HEK293 (cell line): ENCODE measurements around the gene JPH3.

Experiments used
- CTCF ChIA-PET: fragments of 350-600 bp; formaldehyde crosslinking; extraction: SDS; loops from one replicate; lab custom pipeline; 2021; ENCODE audit warnings: antibody characterized with exemption; lab: Yijun Ruan, JAX
- POLR2A ChIA-PET: fragments of 300-600 bp; formaldehyde crosslinking; extraction: SDS; loops from one replicate; lab custom pipeline; 2020; ENCODE audit warnings: antibody characterized with exemption, inconsistent platforms; lab: Yijun Ruan, JAX
- H3K27ac ChIP-seq: fragments of 200-500 bp; sonication (Bioruptor generic); 2 replicates; pipeline ENCODE4 v1.5.1; 2014; ENCODE audit warnings: low read depth, low read length, control low read depth, inconsistent platforms; ENCODE audit errors: extremely low read depth
- H3K36me3 ChIP-seq, 2 experiments: fragments of 200-500 bp in 1 of 2; sonication (Bioruptor generic) in 1 of 2; 1 replicate in 1 of 2; 2 replicates in 1 of 2; pipeline ENCODE4 v1.5.1; 2014 to 2017; ENCODE audit warnings: inconsistent platforms in 2 of 2, low read length in 2 of 2; ENCODE audit not compliant: control insufficient read depth in 2 of 2, insufficient read depth in 1 of 2
- H3K4me1 ChIP-seq: fragments of 200-500 bp; sonication (Bioruptor generic); 2 replicates; pipeline ENCODE4 v1.5.1; 2014; ENCODE audit warnings: mild to moderate bottlenecking, low read length, inconsistent platforms; ENCODE audit not compliant: control insufficient read depth, insufficient read depth
- H3K4me3 ChIP-seq: 2 replicates; pipeline ENCODE4 v1.5.1; 2011; ENCODE audit warnings: low read depth, mild to moderate bottlenecking, control low read depth, low read length, moderate library complexity
- H3K9me3 ChIP-seq: fragments of 200-500 bp; sonication (Bioruptor generic); 2 replicates; pipeline ENCODE4 v1.5.1; 2014; ENCODE audit warnings: low read depth, low read length, inconsistent platforms; ENCODE audit not compliant: control insufficient read depth, insufficient read depth
- ATF2 ChIP-seq: fragments of 450-650 bp; formaldehyde crosslinking; IDR thresholded peaks from 2 replicates; pipeline ENCODE4 v1.5.1; 2016; ENCODE audit warnings: missing biosample characterization, missing genetic modification characterization, low read depth
- IKZF3 ChIP-seq: fragments of 450-650 bp; IDR thresholded peaks from 2 replicates; pipeline ENCODE4 v1.5.0; 2018; ENCODE audit warnings: missing biosample characterization, mild to moderate bottlenecking, missing genetic modification characterization, moderate library complexity
- PRDM1 ChIP-seq: fragments of 450-650 bp; formaldehyde crosslinking; IDR thresholded peaks from 2 replicates; pipeline ENCODE4; 2016; ENCODE audit warnings: missing biosample characterization, missing genetic modification characterization
- YY1 ChIP-seq: fragments of 450-650 bp; formaldehyde crosslinking; IDR thresholded peaks from 2 replicates; pipeline ENCODE4 v1.5.1; 2018; ENCODE audit warnings: missing biosample characterization, missing genetic modification characterization
- ZBTB21 ChIP-seq: fragments of 450-650 bp; formaldehyde crosslinking; IDR thresholded peaks from 2 replicates; pipeline ENCODE4 v1.5.1; 2017; ENCODE audit warnings: missing biosample characterization, missing genetic modification characterization
- ZBTB7A ChIP-seq: fragments of 450-650 bp; formaldehyde crosslinking; IDR thresholded peaks from 2 replicates; pipeline ENCODE4 v1.5.1; 2016; ENCODE audit warnings: low read depth, missing biosample characterization, missing genetic modification characterization
- ZNF169 ChIP-seq: fragments of 450-650 bp; formaldehyde crosslinking; IDR thresholded peaks from 2 replicates; pipeline ENCODE4 v1.5.1; 2016; ENCODE audit warnings: missing biosample characterization, missing genetic modification characterization
- ZNF184 ChIP-seq: fragments of 450-650 bp; IDR thresholded peaks from 2 replicates; pipeline ENCODE4 v1.5.1; 2018; ENCODE audit warnings: missing biosample characterization, mild to moderate bottlenecking, missing genetic modification characterization
- ZNF221 ChIP-seq: fragments of 450-650 bp; formaldehyde crosslinking; IDR thresholded peaks from 2 replicates; pipeline ENCODE4 v1.5.1; 2017; ENCODE audit warnings: missing biosample characterization, missing genetic modification characterization, borderline replicate concordance
- ZNF26 ChIP-seq: fragments of 450-650 bp; formaldehyde crosslinking; IDR thresholded peaks from 2 replicates; pipeline ENCODE4 v1.5.1; 2016; ENCODE audit warnings: missing biosample characterization, missing genetic modification characterization
- ZNF266 ChIP-seq: fragments of 450-650 bp; formaldehyde crosslinking; IDR thresholded peaks from 2 replicates; pipeline ENCODE4 v1.5.1; 2016; ENCODE audit warnings: missing biosample characterization, missing genetic modification characterization, low read depth
- ZNF274 ChIP-seq, 2 experiments: fragments of 200-500 bp in 1 of 2; fragments of 450-650 bp in 1 of 2; sonication (Bioruptor generic) in 1 of 2; formaldehyde crosslinking in 1 of 2; IDR thresholded peaks; 2 replicates each; pipeline versions ENCODE4 v1.5.1 to v1.6.1; 2014 to 2016; ENCODE audit warnings: borderline replicate concordance in 1 of 2, inconsistent platforms in 1 of 2, low read length in 1 of 2, missing biosample characterization in 1 of 2, missing genetic modification characterization in 1 of 2
- ZNF302 ChIP-seq: fragments of 450-650 bp; formaldehyde crosslinking; IDR thresholded peaks from 2 replicates; pipeline ENCODE4 v1.5.1; 2016; ENCODE audit warnings: missing biosample characterization, missing genetic modification characterization, low read depth
- ZNF354C ChIP-seq: fragments of 450-650 bp; formaldehyde crosslinking; IDR thresholded peaks from 2 replicates; pipeline ENCODE4 v1.5.1; 2016; ENCODE audit warnings: missing biosample characterization, missing genetic modification characterization, low read depth, borderline replicate concordance
- ZNF37A ChIP-seq: fragments of 450-650 bp; IDR thresholded peaks from 2 replicates; pipeline ENCODE4 v1.5.1; 2018; ENCODE audit warnings: missing biosample characterization, missing genetic modification characterization
- ZNF514 ChIP-seq: fragments of 450-650 bp; formaldehyde crosslinking; IDR thresholded peaks from 2 replicates; pipeline ENCODE4 v1.5.1; 2016; ENCODE audit warnings: missing biosample characterization, missing genetic modification characterization
- ZNF555 ChIP-seq: fragments of 450-650 bp; formaldehyde crosslinking; conservative IDR thresholded peaks from 2 replicates; pipeline ENCODE4 v1.5.1; 2017; ENCODE audit warnings: missing biosample characterization, mild to moderate bottlenecking, missing genetic modification characterization, inconsistent platforms
- ZNF629 ChIP-seq: fragments of 450-650 bp; formaldehyde crosslinking; IDR thresholded peaks from 2 replicates; pipeline ENCODE4 v1.5.1; 2017; ENCODE audit warnings: missing biosample characterization, missing genetic modification characterization
- ZNF670 ChIP-seq: fragments of 450-650 bp; formaldehyde crosslinking; IDR thresholded peaks from 2 replicates; pipeline ENCODE4 v1.5.1; 2016; ENCODE audit warnings: missing biosample characterization, missing genetic modification characterization, low read depth
- ZNF704 ChIP-seq: fragments of 450-650 bp; formaldehyde crosslinking; IDR thresholded peaks from 2 replicates; pipeline ENCODE4 v1.5.1; 2016; ENCODE audit warnings: missing biosample characterization, missing genetic modification characterization
- ZNF777 ChIP-seq: fragments of 450-650 bp; formaldehyde crosslinking; IDR thresholded peaks from 2 replicates; pipeline ENCODE4 v1.5.1; 2017; ENCODE audit warnings: missing biosample characterization, missing genetic modification characterization, borderline replicate concordance
- ZNF830 ChIP-seq: fragments of 450-650 bp; IDR thresholded peaks from 2 replicates; pipeline ENCODE4 v1.5.0; 2018; ENCODE audit warnings: missing biosample characterization, missing genetic modification characterization, low read depth, mild to moderate bottlenecking, moderate library complexity
- ZNF837 ChIP-seq: fragments of 450-650 bp; formaldehyde crosslinking; IDR thresholded peaks from 2 replicates; pipeline ENCODE4 v1.5.1; 2016; ENCODE audit warnings: missing biosample characterization, missing genetic modification characterization
- ZSCAN16 ChIP-seq: fragments of 450-650 bp; formaldehyde crosslinking; IDR thresholded peaks from 2 replicates; pipeline ENCODE4 v1.5.1; 2016; ENCODE audit warnings: missing biosample characterization, missing genetic modification characterization
- ZSCAN18 ChIP-seq: fragments of 450-650 bp; formaldehyde crosslinking; IDR thresholded peaks from 2 replicates; pipeline ENCODE4 v1.5.1; 2016; ENCODE audit warnings: missing biosample characterization, missing genetic modification characterization

The JPH3 gene

GRCh38 chr16:87686697-87687096 lies 84.4 kb downstream of the JPH3 start:
- TF ChIP-seq ZNF670 (tag by site-specific recombination) (no peak), ZBTB7A (tag by site-specific recombination) (no peak), ZNF169 (tag by site-specific recombination) (no peak), ZSCAN16 (no peak), ZNF704 (tag by site-specific recombination) (no peak), ZSCAN18 (tag by site-specific recombination) (no peak), ZNF26 (tag by site-specific recombination) (no peak), ATF2 (tag by site-specific recombination) (no peak), IKZF3 (tag by site-specific recombination) (no peak), ZNF302 (tag by site-specific recombination) (no peak), YY1 (tag by site-specific recombination) (no peak), ZNF830 (tag by site-specific recombination) (no peak), ZNF354C (tag by site-specific recombination) (no peak)
- no peaks in the 10 kb centered on the region for H3K4me1 ChIP-seq
- H3K4me3 ChIP-seq: no peak overlapping the region
- no peaks in the 10 kb centered on the region for H3K36me3 ChIP-seq
- no peaks in the 10 kb centered on the region for H3K9me3 ChIP-seq
- no peak overlapping the region for H3K27ac ChIP-seq
- CTCF ChIA-PET: no interaction called here
- POLR2A ChIA-PET: no interaction called here

- Histone ChIP-seq H3K4me3 (no peak overlapping the region), H3K27ac (no peak overlapping the region), H3K4me1 (no peaks in the 10 kb centered on the region), H3K9me3 (no peaks in the 10 kb centered on the region), H3K36me3 (no peaks in the 10 kb centered on the region)
- POLR2A ChIA-PET: no interaction called here
- no peak for TF ChIP-seq ZNF555 (tag by site-specific recombination)
- TF ChIP-seq ZBTB7A (tag by site-specific recombination): no peak
- no peak for TF ChIP-seq ZNF274 (IDR thresholded peaks at IDR 0.05; ENCODE audit: low read length)
- no peak for TF ChIP-seq ZNF274 (tag by site-specific recombination; IDR thresholded peaks at IDR 0.05; ENCODE audit: borderline replicate concordance)
- no peak for TF ChIP-seq ZNF629 (tag by site-specific recombination)
- no peak for TF ChIP-seq ZNF221 (tag by site-specific recombination)
- no peak for TF ChIP-seq ZNF777 (tag by site-specific recombination)
- no peak for TF ChIP-seq ZNF837 (tag by site-specific recombination)
- TF ChIP-seq ZSCAN18 (tag by site-specific recombination): no peak
- TF ChIP-seq ZNF266 (tag by site-specific recombination): no peak
- no peak for TF ChIP-seq ZBTB21 (tag by site-specific recombination)
- TF ChIP-seq PRDM1 (tag by site-specific recombination): no peak
- no peak for TF ChIP-seq ZNF37A
- TF ChIP-seq ZNF514 (tag by site-specific recombination): no peak
- no peak for TF ChIP-seq ZNF184
- CTCF ChIA-PET: no interaction called here
Observed at GRCh38 chr16:87687126-87687910, 85.0 kb downstream of the JPH3 start.
